Mesenchymal stem cell (in vitro differentiated cells and primary cell): ENCODE results near the gene SMO.
A peak's percentile ranks its signal among the peaks of the same experiment; 100 is the strongest.

Experiments used
- DNase-seq: peaks from one replicate; pipeline ENCODE4 v3.0.0-alpha.2; 2013
- H2AFZ ChIP-seq: one replicate; pipeline ENCODE4 v1.6.1; 2013; ENCODE audit warnings: low read depth, mild to moderate bottlenecking, control low read depth, inconsistent platforms, low read length, moderate library complexity
- H2AK5ac ChIP-seq: 2 replicates; pipeline ENCODE4 v1.6.1; 2013; ENCODE audit warnings: low read length, moderate library complexity, mild to moderate bottlenecking, inconsistent platforms; ENCODE audit not compliant: severe bottlenecking
- H2BK120ac ChIP-seq: one replicate; pipeline ENCODE4 v1.6.1; 2013; ENCODE audit warnings: low read depth, mild to moderate bottlenecking, inconsistent platforms, low read length, moderate library complexity
- H2BK12ac ChIP-seq, 2 experiments: one replicate each; pipeline ENCODE4 v1.6.1; 2013; ENCODE audit warnings: inconsistent platforms in 2 of 2, low read length in 2 of 2, mild to moderate bottlenecking in 2 of 2, moderate library complexity in 2 of 2, control low read depth in 1 of 2
- H2BK15ac ChIP-seq: one replicate; pipeline ENCODE4 v1.6.1; 2013; ENCODE audit warnings: mild to moderate bottlenecking, low read depth, inconsistent platforms; ENCODE audit not compliant: poor library complexity, severe bottlenecking
- H2BK5ac ChIP-seq: 2 replicates; pipeline ENCODE4 v1.6.1; 2013; ENCODE audit warnings: low read depth, mild to moderate bottlenecking, low read length, control low read depth, inconsistent platforms; ENCODE audit not compliant: poor library complexity, severe bottlenecking
- H3K14ac ChIP-seq, 2 experiments: one replicate each; pipeline ENCODE4 v1.6.1; 2013; ENCODE audit warnings: inconsistent platforms in 2 of 2, low read length in 2 of 2, control low read depth in 1 of 2, mild to moderate bottlenecking in 1 of 2, moderate library complexity in 1 of 2
- H3K18ac ChIP-seq, 2 experiments: one replicate each; pipeline ENCODE4 v1.6.1; 2013; ENCODE audit warnings: inconsistent platforms in 2 of 2, low read length in 2 of 2, control low read depth in 1 of 2, low read depth in 1 of 2, mild to moderate bottlenecking in 1 of 2
- H3K23ac ChIP-seq, 2 experiments: one replicate each; pipeline ENCODE4 v1.6.1; 2013; ENCODE audit warnings: inconsistent platforms in 2 of 2, low read length in 2 of 2, mild to moderate bottlenecking in 2 of 2, moderate library complexity in 2 of 2, control low read depth in 1 of 2
- H3K27ac ChIP-seq: 2 replicates; pipeline ENCODE4 v1.5.1; 2013; ENCODE audit warnings: mild to moderate bottlenecking, moderate library complexity, low read length, control low read depth, inconsistent platforms; ENCODE audit not compliant: poor library complexity, severe bottlenecking
- H3K27me3 ChIP-seq, 2 experiments: 2 replicates each; pipeline versions ENCODE4 v1.6.1 to v1.7.0; 2013; ENCODE audit warnings: low read length in 2 of 2, mild to moderate bottlenecking in 2 of 2, moderate library complexity in 2 of 2, control low read depth in 1 of 2, inconsistent platforms in 1 of 2; ENCODE audit not compliant: control insufficient read depth in 1 of 2, insufficient read depth in 1 of 2
- H3K36me3 ChIP-seq, 2 experiments: 2 replicates each; pipeline versions ENCODE4 v1.6.1 to v1.7.0; 2013; ENCODE audit warnings: low read length in 2 of 2, control low read depth in 1 of 2, inconsistent platforms in 1 of 2, low read depth in 1 of 2, mild to moderate bottlenecking in 1 of 2; ENCODE audit not compliant: insufficient read depth in 2 of 2, control insufficient read depth in 1 of 2
- H3K4ac ChIP-seq, 2 experiments: one replicate each; pipeline ENCODE4 v1.6.1; 2013; ENCODE audit warnings: inconsistent platforms in 2 of 2, low read length in 2 of 2, mild to moderate bottlenecking in 2 of 2, moderate library complexity in 2 of 2, control low read depth in 1 of 2, low read depth in 1 of 2
- H3K4me1 ChIP-seq: 2 replicates; pipeline ENCODE4 v1.6.1; 2013; ENCODE audit warnings: low read depth, low read length, control low read depth; ENCODE audit not compliant: control insufficient read depth, insufficient read depth
- H3K4me2 ChIP-seq: 2 replicates; pipeline ENCODE4 v1.6.1; 2013; ENCODE audit warnings: low read length, mild to moderate bottlenecking, inconsistent platforms; ENCODE audit not compliant: poor library complexity, severe bottlenecking
- H3K4me3 ChIP-seq, 2 experiments: 2 replicates each; pipeline versions ENCODE4 v1.5.1 to v1.7.0; 2013; ENCODE audit warnings: low read length in 2 of 2, mild to moderate bottlenecking in 2 of 2, control low read depth in 1 of 2, low read depth in 1 of 2; ENCODE audit not compliant: insufficient read depth in 1 of 2
- H3K79me1 ChIP-seq: replicated peaks from 2 replicates; pipeline ENCODE4 v1.6.1; 2013; ENCODE audit warnings: mild to moderate bottlenecking, control low read depth, low read length, inconsistent platforms; ENCODE audit not compliant: poor library complexity, severe bottlenecking
- H3K9ac ChIP-seq: 2 replicates; pipeline ENCODE4 v1.7.0; 2013; ENCODE audit warnings: mild to moderate bottlenecking, low read length, moderate library complexity
- H3K9me3 ChIP-seq: 2 replicates; pipeline ENCODE4 v1.7.0; 2013; ENCODE audit warnings: mild to moderate bottlenecking, low read length; ENCODE audit not compliant: control insufficient read depth
- H4K8ac ChIP-seq: one replicate; pipeline ENCODE4 v1.6.1; 2013; ENCODE audit warnings: inconsistent platforms, mild to moderate bottlenecking, low read length, moderate library complexity
- H4K91ac ChIP-seq: one replicate; pipeline ENCODE4 v1.6.1; 2013; ENCODE audit warnings: mild to moderate bottlenecking, low read length, inconsistent platforms
- WGBS: methylation state at CpG from one replicate; pipeline ENCODE4 v1.1.7; 2013; ENCODE audit warnings: mixed read lengths; 5-methylcytosine and 5-hydroxymethylcytosine counted together

SMO gene

GRCh38 chr7:129144834-129145668 is 43.4 kb upstream of the SMO start:
- Histone ChIP-seq H3K27me3 (peaks cover 55 to 82% of the 10 kb centered on the region in 2 experiments), H3K9ac (no peak overlapping the region), H3K4me2 (peak overlapping the region; percentile 82), H3K14ac (no peak overlapping the region), H2AK5ac (no peak overlapping the region), H3K27ac (no peak overlapping the region), H2BK120ac (no peak overlapping the region), H2BK15ac (no peak overlapping the region), H3K4me1 (peaks cover 14% of the 10 kb centered on the region), H3K4ac (no peak overlapping the region), H3K36me3 (no peaks in the 10 kb centered on the region), H2AFZ (no peak overlapping the region), H3K4me3 (peak overlapping the region in 1 of 2 experiments; percentile 61), H2BK5ac (no peak overlapping the region), H3K79me1 (peaks cover 2% of the 10 kb centered on the region), H3K23ac (peak overlapping the region in 1 of 2 experiments; percentile 30), H4K91ac (no peak overlapping the region), H2BK12ac (no peak overlapping the region), H4K8ac (no peak overlapping the region), H3K9me3 (no peaks in the 10 kb centered on the region), H3K18ac (no peak overlapping the region)
- DNase-seq = no peak
- WGBS = 14% methylated on average over 48 of the region's 58 CpGs

- no peak overlapping the region for H3K9ac ChIP-seq
- no peak overlapping the region for H2BK120ac ChIP-seq
- no peak overlapping the region for H2BK12ac ChIP-seq
- H3K79me1 ChIP-seq = peaks cover 2% of the 10 kb centered on the region
- 78% methylated on average over 8 of the region's 8 CpGs for WGBS
- no peak overlapping the region for H2AK5ac ChIP-seq
- H3K4me2 ChIP-seq = no peak overlapping the region
- H3K27me3 ChIP-seq = peaks cover 61 to 87% of the 10 kb centered on the region in 2 experiments
- H3K36me3 ChIP-seq = no peaks in the 10 kb centered on the region
- no peak overlapping the region for H2BK15ac ChIP-seq
- no peak overlapping the region for H4K8ac ChIP-seq
- H3K14ac ChIP-seq = no peak overlapping the region
- H3K4me1 ChIP-seq = peaks cover 12% of the 10 kb centered on the region
- H3K9me3 ChIP-seq = no peaks in the 10 kb centered on the region
- H3K18ac ChIP-seq = no peak overlapping the region
- no peak overlapping the region for H3K23ac ChIP-seq
- H4K91ac ChIP-seq = no peak overlapping the region
- no peak overlapping the region for H3K4me3 ChIP-seq
- DNase-seq = no peak
- no peak overlapping the region for H3K4ac ChIP-seq
- H3K27ac ChIP-seq = no peak overlapping the region
- no peak overlapping the region for H2BK5ac ChIP-seq
- no peak overlapping the region for H2AFZ ChIP-seq
Measured at GRCh38 chr7:129146237-129146979, 42.0 kb upstream of the SMO start.

- H3K27me3 ChIP-seq = peaks cover 55 to 94% of the 10 kb centered on the region in 2 experiments
- no peak overlapping the region for H2AFZ ChIP-seq
- no peak overlapping the region for H4K8ac ChIP-seq
- H3K18ac ChIP-seq = no peak overlapping the region
- no peak overlapping the region for H3K4ac ChIP-seq
- no peak overlapping the region for H4K91ac ChIP-seq
- H3K9me3 ChIP-seq = no peaks in the 10 kb centered on the region
- H3K4me2 ChIP-seq = no peak overlapping the region
- no peak overlapping the region for H2AK5ac ChIP-seq
- no peaks in the 10 kb centered on the region for H3K36me3 ChIP-seq
- no peak overlapping the region for H3K9ac ChIP-seq
- DNase-seq = no peak
- H2BK120ac ChIP-seq = no peak overlapping the region
- no peak overlapping the region for H3K23ac ChIP-seq
- no peak overlapping the region for H2BK5ac ChIP-seq
- peaks cover 12% of the 10 kb centered on the region for H3K4me1 ChIP-seq
- no peak overlapping the region for H2BK12ac ChIP-seq
- no peak overlapping the region for H3K4me3 ChIP-seq
- H2BK15ac ChIP-seq = no peak overlapping the region
- WGBS = 84% methylated on average over 3 of the region's 3 CpGs
- H3K27ac ChIP-seq = no peak overlapping the region
- no peak overlapping the region for H3K14ac ChIP-seq
- H3K79me1 ChIP-seq = peaks cover 2% of the 10 kb centered on the region
Measured at GRCh38 chr7:129147731-129148130, 40.7 kb upstream of the SMO start.

- Histone ChIP-seq H3K27ac (no peak overlapping the region), H3K9ac (no peak overlapping the region), H3K4me3 (no peak overlapping the region), H3K79me1 (peaks cover 2% of the 10 kb centered on the region), H2AK5ac (no peak overlapping the region), H3K4me2 (no peak overlapping the region), H3K27me3 (peaks cover 39 to 87% of the 10 kb centered on the region in 2 experiments), H3K14ac (no peak overlapping the region), H3K4me1 (peaks cover 7% of the 10 kb centered on the region), H3K9me3 (no peaks in the 10 kb centered on the region), H2BK15ac (no peak overlapping the region), H2BK120ac (no peak overlapping the region), H3K18ac (no peak overlapping the region), H4K8ac (no peak overlapping the region), H3K23ac (no peak overlapping the region), H3K4ac (no peak overlapping the region), H4K91ac (no peak overlapping the region), H2BK12ac (no peak overlapping the region), H2AFZ (no peak overlapping the region), H2BK5ac (no peak overlapping the region), H3K36me3 (no peaks in the 10 kb centered on the region)
- 81% methylated on average over 6 of the region's 8 CpGs for WGBS
- DNase-seq = no peak
Measured at GRCh38 chr7:129149511-129149910, 38.9 kb upstream of the SMO start.
